Endothelial cell of umbilical vein (primary cell): Measurements from ENCODE around the gene ZG16B. TPM values are rescaled to one million over a fixed set of nuclear protein-coding genes. Genes with fewer than 3 reads are reported as not detected.

Experiments
- BruUV-seq: library from RNA; stranded (reverse); fragments of 400-500 nt; replicated peaks from 2 replicates; lab custom pipeline; 2021; lab: Mats Ljungman, UMichigan
- CTCF ChIA-PET: fragments of 300-600, 350-600 bp; sonication (Branson Sonifier 250); formaldehyde crosslinking; loops from one replicate; lab custom pipeline; 2021; ENCODE audit warnings: antibody characterized with exemption, inconsistent platforms; lab: Charles Lee
- POLR2A ChIA-PET: fragments of 300-600, 350-600 bp; sonication (Branson Sonifier 250); formaldehyde crosslinking; loops from one replicate; lab custom pipeline; 2021; ENCODE audit warnings: antibody characterized with exemption, inconsistent platforms; lab: Charles Lee
- DNase-seq: peaks from one replicate; pipeline ENCODE4 v3.0.0-alpha.2; 2011; ENCODE audit warnings: low read depth, low spot score
- FAIRE-seq: peaks from 2 replicates; lab custom pipeline; 2011; peaks lifted over from hg19 to GRCh38; lab: Jason Lieb, UNC
- H2AFZ ChIP-seq: 2 replicates; pipeline ENCODE4 v1.6.0; 2012; ENCODE audit warnings: low read depth, low read length, control low read depth, inconsistent platforms
- H3K27ac ChIP-seq: 2 replicates; pipeline ENCODE4 v1.5.1; 2011; ENCODE audit warnings: low read depth, mild to moderate bottlenecking, control low read depth, low read length, moderate library complexity; ENCODE audit not compliant: insufficient read depth
- H3K27me3 ChIP-seq, 2 experiments: 2 replicates each; pipeline versions ENCODE4 v1.6.0 to v1.6.1; 2011; ENCODE audit warnings: low read length in 2 of 2, mixed read lengths in 1 of 2; ENCODE audit not compliant: control insufficient read depth in 2 of 2, insufficient read depth in 2 of 2
- H3K36me3 ChIP-seq, 2 experiments: 2 replicates in 1 of 2; 3 replicates in 1 of 2; pipeline ENCODE4 v1.5.1; 2011; ENCODE audit warnings: low read length in 2 of 2, mild to moderate bottlenecking in 1 of 2, moderate library complexity in 1 of 2; ENCODE audit not compliant: control insufficient read depth in 2 of 2, insufficient read depth in 2 of 2; ENCODE audit errors: extremely low read depth in 1 of 2
- H3K4me1 ChIP-seq: 3 replicates; pipeline ENCODE4 v1.5.1; 2011; ENCODE audit warnings: mild to moderate bottlenecking, low read length; ENCODE audit not compliant: control insufficient read depth, insufficient read depth; ENCODE audit errors: extremely low read depth
- H3K4me2 ChIP-seq: 2 replicates; pipeline ENCODE4 v1.6.1; 2011; ENCODE audit warnings: low read length, control low read depth, mixed read lengths; ENCODE audit not compliant: insufficient read depth
- H3K4me3 ChIP-seq, 3 experiments: fragments of 200-600 bp in 1 of 3; sonication (generic), shearing (Covaris generic) in 1 of 3; replicated peaks in 1 of 3; 2 replicates each; pipeline ENCODE4 v1.5.1; 2011 to 2016; ENCODE audit warnings: control low read depth in 3 of 3, low read length in 3 of 3, mild to moderate bottlenecking in 2 of 3, inconsistent platforms in 1 of 3, low read depth in 1 of 3, moderate library complexity in 1 of 3; ENCODE audit not compliant: insufficient read depth in 1 of 3
- H3K79me2 ChIP-seq: 2 replicates; pipeline ENCODE4 v1.6.0; 2012; ENCODE audit warnings: low read length, inconsistent platforms; ENCODE audit not compliant: control insufficient read depth, insufficient read depth
- H3K9ac ChIP-seq: replicated peaks from 2 replicates; pipeline ENCODE3; 2011; ENCODE audit warnings: low read length, control low read depth; ENCODE audit not compliant: insufficient read depth; ENCODE audit errors: extremely low read depth
- H3K9me1 ChIP-seq: replicated peaks from 3 replicates; pipeline ENCODE4 v1.6.0; 2011; ENCODE audit warnings: mild to moderate bottlenecking, low read length; ENCODE audit not compliant: control insufficient read depth, insufficient read depth; ENCODE audit errors: extremely low read depth
- H3K9me3 ChIP-seq: replicated peaks from 2 replicates; pipeline ENCODE4 v1.5.1; 2012; ENCODE audit warnings: low read length, inconsistent platforms; ENCODE audit not compliant: control insufficient read depth, insufficient read depth
- H4K20me1 ChIP-seq: replicated peaks from 2 replicates; pipeline ENCODE3; 2011; ENCODE audit warnings: mild to moderate bottlenecking, low read length; ENCODE audit not compliant: control insufficient read depth, insufficient read depth; ENCODE audit errors: extremely low read depth
- CTCF ChIP-seq, 2 donors: IDR thresholded peaks; 1 replicate in 1 of 2; 2 replicates in 1 of 2; pipeline ENCODE4 v1.5.1; 2011; ENCODE audit warnings: low read length in 2 of 2, mild to moderate bottlenecking in 2 of 2, moderate library complexity in 2 of 2, control low read depth in 1 of 2, inconsistent platforms in 1 of 2, low read depth in 1 of 2; ENCODE audit not compliant: insufficient read depth in 1 of 2; ENCODE audit errors: extremely low read depth in 1 of 2
- EZH2 ChIP-seq: IDR thresholded peaks from 2 replicates; pipeline ENCODE4 v1.6.1; 2012; ENCODE audit warnings: borderline replicate concordance, low read depth, mild to moderate bottlenecking, moderate library complexity, low read length, inconsistent platforms; ENCODE audit not compliant: severe bottlenecking
- FOS ChIP-seq: IDR thresholded peaks from 2 replicates; pipeline ENCODE4 v1.6.1; 2011; ENCODE audit warnings: mild to moderate bottlenecking, low read length, moderate library complexity, borderline replicate concordance; ENCODE audit not compliant: insufficient read depth
- GATA2 ChIP-seq: IDR thresholded peaks from 2 replicates; pipeline ENCODE4 v1.7.0; 2011; ENCODE audit warnings: low read depth, mild to moderate bottlenecking, moderate library complexity, mixed read lengths, low read length; ENCODE audit not compliant: insufficient read length, insufficient read depth
- JUN ChIP-seq: IDR thresholded peaks from 2 replicates; pipeline ENCODE4 v1.6.1; 2011; ENCODE audit warnings: borderline replicate concordance, low read depth; ENCODE audit not compliant: insufficient read length, insufficient read depth
- MAX ChIP-seq: IDR thresholded peaks from 2 replicates; pipeline ENCODE4 v1.6.1; 2011; ENCODE audit not compliant: insufficient read depth, insufficient read length
- MYC ChIP-seq: IDR thresholded peaks from one replicate; pipeline ENCODE4 v1.6.1; 2011; ENCODE audit warnings: mild to moderate bottlenecking, low read depth, low read length
- POLR2AphosphoS5 ChIP-seq: IDR thresholded peaks from 2 replicates; pipeline ENCODE4 v1.6.1; 2012; ENCODE audit warnings: low read depth, mild to moderate bottlenecking, control low read depth, low read length, moderate library complexity; ENCODE audit not compliant: insufficient read depth
- dilution Hi-C: fragments of 300-500 bp; cut with MboI; formaldehyde crosslinking; loops from one replicate; pipeline ENCODE4 v1.15.0; 2019; ENCODE audit warnings: low sequenced_read_pairs; ENCODE audit not compliant: extremely low pct_ligation_motif_present
- intact Hi-C: fragments of 100-400 bp; cut with micrococcal nuclease; formaldehyde crosslinking; loops from one replicate; pipeline ENCODE4 v1.10.0; 2022
- polyA plus RNA-seq, 4 experiments: library from polyadenylated mRNA; depleted of rRNA in 3 of 4; stranded (reverse) in 3 of 4; unstranded in 1 of 4; fragments of >200 nt; gene quantifications; 2 replicates each; pipeline versions ENCODE4 v1.2.1 to v1.2.3, GENCODE V29; 2011 to 2012; ENCODE audit warnings: missing spikeins in 1 of 4
- total RNA-seq: library from RNA; stranded (reverse); gene quantifications from 2 replicates; pipeline ENCODE4 v1.2.3, GENCODE V29; 2021

ZG16B gene
- total and polyA plus RNA-seq, 2 donors (not counting 3 experiments of a cell fraction or from before 2014, with no cell fraction given) = 0.22 TPM; not detected in 1

GRCh38 chr16:2786061-2786825, 43.9 kb upstream of the ZG16B start:
- no peak overlapping the region for H2AFZ ChIP-seq
- no peaks in the 10 kb centered on the region for H3K4me1 ChIP-seq
- H4K20me1 ChIP-seq = no peaks in the 10 kb centered on the region
- TF ChIP-seq MYC = no peak
- no peak for TF ChIP-seq EZH2
- TF ChIP-seq FOS = no peak
- dilution Hi-C loops = no loop called here
- H3K27me3 ChIP-seq = peaks cover 10 to 18% of the 10 kb centered on the region in 2 experiments
- no peaks in the 10 kb centered on the region for H3K79me2 ChIP-seq
- no peak overlapping the region for H3K9ac ChIP-seq
- no peak overlapping the region for H3K4me3 ChIP-seq
- no TSS peak for BruUV-seq
- H3K4me2 ChIP-seq = no peak overlapping the region
- no peak overlapping the region for H3K27ac ChIP-seq
- no peak for FAIRE-seq
- ChIA-PET CTCF (no interaction called here), POLR2A (no interaction called here)
- H3K9me1 ChIP-seq = no peaks in the 10 kb centered on the region
- intact Hi-C loops = no loop called here
- H3K9me3 ChIP-seq = no peaks in the 10 kb centered on the region
- no peaks in the 10 kb centered on the region for H3K36me3 ChIP-seq
- no peak for DNase-seq

- no TSS peak for BruUV-seq
- H4K20me1 ChIP-seq = no peaks in the 10 kb centered on the region
- no peaks in the 10 kb centered on the region for H3K4me1 ChIP-seq
- no peak overlapping the region for H2AFZ ChIP-seq
- TF ChIP-seq MYC = no peak
- TF ChIP-seq CTCF (IDR thresholded peaks at IDR 0.05; ENCODE audit: extremely low read depth in 1 of 2, insufficient read depth in 1 of 2, low read depth in 1 of 2, low read length in 2 of 2) = no peak
- TF ChIP-seq MAX = no peak
- no peak for TF ChIP-seq POLR2AphosphoS5
- TF ChIP-seq EZH2 = no peak
- no peak for TF ChIP-seq GATA2
- no peak for TF ChIP-seq JUN
- no peaks in the 10 kb centered on the region for H3K79me2 ChIP-seq
- no peak overlapping the region for H3K4me2 ChIP-seq
- H3K27me3 ChIP-seq = peaks cover 10 to 18% of the 10 kb centered on the region in 2 experiments
- no peaks in the 10 kb centered on the region for H3K9me3 ChIP-seq
- no peak overlapping the region for H3K4me3 ChIP-seq
- POLR2A ChIA-PET = no interaction called here
- H3K36me3 ChIP-seq = no peaks in the 10 kb centered on the region
- FAIRE-seq (no peak), DNase-seq (no peak)
- dilution Hi-C loops (no loop called here), intact Hi-C loops (no loop called here)
- CTCF ChIA-PET = no interaction called here
- no peaks in the 10 kb centered on the region for H3K9me1 ChIP-seq
- no peak overlapping the region for H3K9ac ChIP-seq
- no peak overlapping the region for H3K27ac ChIP-seq
Measured at GRCh38 chr16:2786826-2787151, 43.3 kb upstream of the ZG16B start.
